GM21515 (cell line): ENCODE results near the gene TMEM94.
"Not testable (repeated sequence)": the region's sequence is repeated elsewhere in the genome, so short reads cannot be mapped to it uniquely, and the experiment has no call there.

Experiments used
- ATAC-seq: cut with Tn5 transposase; IDR thresholded peaks from one replicate; pipeline ENCODE4 v1.9.1; 2021; ENCODE audit not compliant: unreplicated experiment

The TMEM94 gene

DNA sequence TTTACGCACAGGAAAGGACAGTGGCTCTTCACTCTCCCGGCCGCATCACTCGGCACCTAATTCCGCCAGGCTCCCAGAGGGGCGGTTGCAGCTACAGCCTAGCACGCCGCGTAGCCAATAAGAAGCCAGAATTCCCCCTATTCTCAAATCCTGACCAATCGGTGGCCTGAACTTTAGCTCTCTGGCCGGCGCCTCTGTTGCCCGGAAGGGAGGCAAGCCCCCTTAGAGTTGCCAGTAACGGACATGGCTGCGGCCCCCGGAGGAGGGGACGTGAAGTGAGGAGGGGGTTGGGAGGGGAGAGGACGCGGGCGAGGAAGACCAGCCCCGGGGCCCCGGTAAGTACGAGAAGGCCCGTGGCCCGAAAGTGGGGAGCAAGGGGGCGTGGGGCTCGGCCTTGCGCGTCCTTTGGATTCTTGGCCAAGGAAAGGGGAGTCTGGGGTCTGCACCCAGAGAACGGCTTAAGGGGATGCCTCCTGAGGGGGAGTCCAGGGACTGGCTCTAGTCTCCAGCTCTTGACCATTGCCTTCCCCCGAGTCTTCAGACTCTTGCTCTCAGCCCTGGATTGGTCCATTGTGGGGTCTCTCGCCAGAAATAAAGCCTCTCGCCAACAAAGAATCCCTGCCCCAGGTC lies at the start of gene TMEM94:
Gene TMEM94 (plus strand): TSS at position 219 of the 630 bp plus-strand sequence. CDS start 15,271 bp downstream, outside the sequence.
- peak; percentile 92 for ATAC-seq

- no peak for ATAC-seq
Measured at GRCh38 chr17:75407655-75408352, 48.6 kb upstream of the TMEM94 start.

DNA sequence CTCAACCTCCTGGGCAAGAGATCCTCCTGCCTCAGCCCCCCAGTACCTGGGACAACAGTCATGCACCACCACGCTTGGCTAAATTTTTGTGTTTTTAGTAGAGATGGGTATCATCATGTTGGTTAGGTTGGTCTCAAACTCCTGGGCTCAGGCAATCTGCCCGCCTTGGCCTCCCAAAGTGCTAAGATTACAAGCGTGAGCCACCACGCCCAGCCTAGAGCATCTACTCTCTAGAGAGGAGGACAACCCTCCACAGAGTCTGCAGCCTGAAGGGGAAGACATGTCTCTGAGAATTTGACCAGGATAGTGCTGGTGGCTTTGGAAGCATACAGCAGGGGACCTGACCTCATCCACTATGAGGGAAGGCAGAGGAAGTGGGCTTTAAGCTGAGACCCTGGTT lies 46.3 kb upstream of the TMEM94 start:
- no peak for ATAC-seq

DNA sequence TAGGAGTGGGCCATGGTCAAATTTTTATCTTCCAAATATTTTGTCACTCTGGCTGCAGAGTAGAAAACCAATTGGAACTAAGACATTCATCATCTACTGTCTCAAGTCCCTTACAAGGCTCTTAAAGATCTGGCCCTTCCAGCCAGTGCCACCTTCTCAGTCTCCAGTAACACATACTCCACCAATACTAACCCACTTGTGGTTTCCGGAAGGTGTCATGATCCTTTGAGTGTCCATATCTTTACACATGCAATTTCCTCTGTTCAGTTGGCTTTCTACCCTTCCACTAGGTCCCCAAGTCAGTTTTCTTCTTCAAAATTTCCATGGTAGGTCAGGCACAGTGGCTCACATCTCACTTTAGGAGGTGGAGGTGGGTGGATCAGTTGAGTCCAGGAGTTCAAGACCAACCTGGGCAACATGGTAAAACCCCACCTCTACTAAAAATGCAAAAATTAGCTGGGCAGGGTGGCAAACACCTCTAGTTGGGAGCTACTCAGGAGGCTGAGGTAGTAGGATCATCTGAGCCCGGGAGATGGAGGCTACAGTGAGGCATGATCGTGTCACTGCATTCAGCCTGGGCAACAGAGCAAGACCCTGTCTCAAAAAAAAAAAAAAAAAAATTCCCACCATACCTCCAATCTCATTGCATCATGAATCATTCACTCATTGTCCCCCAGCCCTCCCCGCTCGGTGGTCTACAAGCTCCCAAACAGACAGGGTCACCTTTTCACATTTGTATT lies 44.9 kb upstream of the TMEM94 start:
- ATAC-seq: no peak

DNA sequence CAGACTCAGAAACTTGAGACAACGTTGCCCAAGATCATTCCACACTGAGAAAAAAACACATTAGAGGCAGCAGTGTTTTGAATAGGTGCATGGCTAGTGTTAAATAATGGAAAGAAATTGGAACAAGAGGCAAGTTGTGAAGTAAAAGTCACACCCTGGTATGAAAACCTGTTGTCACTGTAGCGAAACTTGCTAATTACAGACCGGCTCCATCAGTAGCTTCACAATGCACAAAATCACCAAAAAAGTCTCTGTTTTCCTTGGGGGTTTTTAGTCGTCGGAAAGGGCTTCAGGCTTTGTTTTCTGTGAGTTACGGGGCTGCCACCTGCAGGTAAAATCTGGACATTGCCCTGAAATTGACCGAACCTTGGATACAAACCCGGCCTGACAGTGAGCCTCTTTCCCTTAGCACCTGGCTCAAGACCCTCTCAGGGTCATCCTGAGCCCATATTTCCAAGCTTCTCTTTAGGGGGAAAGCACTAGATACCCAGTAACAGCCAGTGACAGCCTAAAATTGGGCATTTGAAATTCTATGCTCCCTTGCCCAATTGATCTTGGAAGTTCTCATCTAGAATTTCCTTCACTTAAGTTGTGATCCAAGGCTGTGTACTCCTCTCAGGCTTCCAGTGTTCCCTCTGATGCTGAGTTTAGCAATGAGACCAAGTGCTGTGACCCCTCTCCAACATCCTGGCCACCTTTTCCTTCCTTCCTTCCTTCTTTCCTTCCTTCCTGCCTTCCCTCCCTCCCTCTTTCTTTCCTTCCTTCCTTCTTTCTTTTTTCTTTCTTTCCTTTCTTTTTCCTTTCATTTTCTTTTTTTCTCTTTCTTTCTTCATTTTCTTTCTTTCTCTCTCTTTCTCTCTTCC lies 43.7 kb upstream of the TMEM94 start:
- peak; percentile 48 for ATAC-seq

DNA sequence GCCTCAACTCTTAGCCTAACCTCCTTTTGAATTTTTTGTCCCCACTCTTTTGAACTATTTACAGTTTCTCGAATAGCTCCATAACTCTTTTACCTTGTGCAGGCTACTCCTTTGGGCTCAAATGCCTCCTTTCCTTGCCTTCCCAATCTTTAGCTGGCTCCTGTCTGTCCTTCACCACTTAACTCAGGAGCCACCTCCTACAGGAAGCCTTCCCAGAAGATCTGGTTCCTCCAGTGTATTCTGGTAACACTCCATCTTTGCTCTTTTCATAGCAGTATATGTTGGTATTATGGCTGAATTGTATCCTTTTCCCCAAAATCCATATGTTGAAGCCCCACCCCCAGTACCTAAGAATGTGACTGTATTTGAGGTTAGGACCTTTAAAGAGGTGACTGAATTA lies 41.9 kb upstream of the TMEM94 start:
- no peak for ATAC-seq

DNA sequence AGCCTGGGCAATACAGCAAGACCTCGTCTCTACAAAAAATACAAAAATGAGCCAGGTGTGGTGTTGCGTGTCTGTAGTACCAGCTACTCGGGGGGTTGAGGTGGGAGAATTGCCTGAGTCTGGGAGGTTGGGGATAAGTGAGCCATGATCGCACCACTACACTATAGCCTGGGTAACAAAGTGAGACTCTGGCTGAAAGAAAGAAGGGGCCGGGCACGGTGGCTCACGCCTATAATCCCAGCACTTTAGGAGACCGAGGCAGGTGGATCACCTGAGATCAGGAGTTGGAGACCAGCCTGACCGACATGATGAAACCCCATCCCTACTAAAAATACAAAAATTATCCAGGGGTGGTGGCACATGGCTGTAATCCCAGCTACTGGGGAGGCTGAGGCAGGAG lies 40.4 kb upstream of the TMEM94 start:
- ATAC-seq: no peak

GRCh38 chr17:75417054-75417580 lies 39.3 kb upstream of the TMEM94 start:
- ATAC-seq: no peak

DNA sequence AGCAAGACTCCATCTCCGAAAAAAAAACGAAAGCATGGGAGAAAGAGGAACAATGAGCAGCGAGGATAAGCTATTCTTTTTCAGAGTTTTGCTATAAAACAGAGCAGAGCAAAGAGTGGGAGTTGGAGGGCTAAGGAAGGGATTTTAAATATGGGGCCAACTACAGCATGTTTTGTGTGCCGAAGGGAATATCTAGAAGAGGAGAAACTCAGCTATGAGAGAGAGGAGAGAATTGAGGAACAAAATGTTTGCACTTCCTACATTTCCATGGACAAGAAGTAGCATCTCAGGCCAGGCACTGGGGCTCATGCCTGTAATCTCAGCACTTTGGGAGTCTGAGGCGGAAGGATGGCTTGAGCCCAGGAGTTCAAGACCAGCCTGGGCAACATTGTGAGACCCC lies 37.9 kb upstream of the TMEM94 start:
- no peak for ATAC-seq

DNA sequence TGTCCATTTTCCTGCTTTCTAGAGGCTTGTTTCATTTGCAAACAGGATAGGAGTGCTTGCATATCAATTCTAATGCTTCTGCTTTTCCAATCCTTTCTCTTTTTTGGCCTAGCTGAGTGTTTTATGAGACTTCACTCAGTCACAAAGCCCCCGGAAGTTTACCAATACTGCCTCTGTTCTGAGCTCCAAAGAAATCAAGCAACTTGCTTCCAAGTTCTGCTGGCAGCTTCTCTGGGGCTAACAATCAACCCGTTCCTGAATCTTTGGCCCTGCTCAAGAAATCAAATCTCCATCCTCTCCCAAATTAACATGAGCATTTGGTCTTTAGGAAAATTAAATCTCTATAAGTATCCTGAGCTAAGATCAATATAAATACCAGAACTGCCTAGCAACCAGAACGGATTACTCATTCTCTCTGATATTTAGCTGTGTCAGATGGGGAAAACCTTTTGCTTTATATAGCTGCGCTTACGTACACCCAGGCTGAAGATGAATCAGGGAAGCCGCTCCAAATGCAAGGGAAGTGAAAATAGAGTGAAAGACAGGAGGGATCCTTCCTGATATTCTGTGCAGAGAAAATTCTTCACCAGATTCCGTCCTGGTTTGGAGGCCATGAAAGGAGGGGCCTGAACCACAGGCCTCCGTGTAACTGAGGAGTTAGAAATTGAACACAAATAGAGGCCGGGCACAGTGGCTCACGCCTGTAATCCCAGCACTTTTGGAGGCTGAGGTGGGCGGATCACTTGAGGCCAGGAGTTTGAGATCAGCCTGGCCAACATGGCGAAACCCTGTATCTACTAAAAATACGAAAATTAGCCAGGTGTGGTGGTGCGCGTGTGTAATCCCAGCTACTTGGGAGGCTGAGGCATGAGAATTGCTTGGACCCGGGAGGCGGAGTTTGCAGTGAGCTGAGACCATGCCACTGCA lies 27.6 kb upstream of the TMEM94 start:
- ATAC-seq: no peak

- ATAC-seq: no peak
Measured at GRCh38 chr17:75430159-75430974, 26.1 kb upstream of the TMEM94 start.

DNA sequence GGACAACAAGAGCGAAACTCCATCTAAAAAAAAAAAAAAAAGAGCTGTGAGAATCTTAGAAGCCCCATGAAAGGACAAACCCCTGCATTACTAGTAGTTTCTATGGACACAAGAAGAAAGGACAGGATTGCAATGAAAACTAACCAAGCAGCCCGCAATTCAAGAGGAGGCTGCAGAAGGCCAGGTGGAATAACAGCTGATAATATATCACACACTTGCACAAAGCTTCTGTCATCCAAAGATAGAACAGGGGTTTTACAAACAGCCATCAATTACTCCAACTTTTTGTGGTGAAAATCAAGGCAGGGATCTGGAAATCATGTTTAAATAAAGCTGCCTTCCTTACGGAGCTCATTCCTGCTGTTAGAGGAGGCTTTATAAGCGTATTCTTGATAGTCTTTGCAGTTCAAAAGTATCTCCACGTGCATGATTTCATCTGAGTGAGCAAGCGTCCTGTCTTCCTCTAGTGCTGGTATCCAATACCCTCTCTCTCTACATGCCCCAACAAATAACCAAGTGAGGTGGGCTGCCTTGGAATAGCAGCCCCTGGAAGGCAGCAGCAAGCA lies 23.1 kb upstream of the TMEM94 start:
- no peak for ATAC-seq

DNA sequence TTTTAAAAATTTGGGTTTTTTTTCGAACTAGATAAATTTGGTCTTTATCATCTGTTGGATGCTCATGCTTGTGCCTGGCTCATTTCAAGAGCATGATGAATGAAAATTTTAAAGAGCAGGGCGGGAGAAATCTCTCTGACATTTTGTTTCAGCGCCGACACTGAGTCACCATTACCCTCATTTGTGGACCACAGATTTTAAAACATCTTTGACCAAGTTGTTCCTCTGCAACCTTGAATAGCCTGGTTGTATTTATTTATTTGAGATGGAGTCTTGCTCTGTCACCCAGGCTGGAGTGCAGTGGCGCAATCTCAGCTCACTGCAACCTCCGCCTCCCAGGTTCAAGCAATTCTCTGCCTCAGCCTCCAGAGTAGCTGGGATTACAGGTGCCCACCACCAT lies 22.0 kb upstream of the TMEM94 start:
- not testable (repeated sequence) for ATAC-seq

- ATAC-seq: not testable (repeated sequence)
Measured at GRCh38 chr17:75437404-75437803, 19.0 kb upstream of the TMEM94 start.

DNA sequence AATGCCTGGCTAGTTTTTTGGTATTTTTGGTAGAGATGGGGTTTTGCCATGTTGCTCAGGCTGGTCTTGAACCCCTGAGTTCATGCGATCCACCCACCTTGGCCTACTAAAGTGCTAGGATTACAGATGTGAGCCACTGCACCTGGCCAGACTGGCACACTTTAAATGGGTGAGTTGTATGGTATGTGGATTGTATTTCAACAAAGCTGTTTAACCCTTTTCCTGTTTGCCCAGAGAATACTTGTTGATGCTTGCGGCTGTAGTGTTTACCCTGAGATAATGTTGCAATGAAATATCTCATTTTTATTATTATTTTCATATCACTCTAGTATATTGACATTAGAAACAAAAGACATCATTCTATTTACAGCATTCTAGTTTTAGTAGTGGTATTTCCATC lies 17.1 kb upstream of the TMEM94 start:
- ATAC-seq: no peak

DNA sequence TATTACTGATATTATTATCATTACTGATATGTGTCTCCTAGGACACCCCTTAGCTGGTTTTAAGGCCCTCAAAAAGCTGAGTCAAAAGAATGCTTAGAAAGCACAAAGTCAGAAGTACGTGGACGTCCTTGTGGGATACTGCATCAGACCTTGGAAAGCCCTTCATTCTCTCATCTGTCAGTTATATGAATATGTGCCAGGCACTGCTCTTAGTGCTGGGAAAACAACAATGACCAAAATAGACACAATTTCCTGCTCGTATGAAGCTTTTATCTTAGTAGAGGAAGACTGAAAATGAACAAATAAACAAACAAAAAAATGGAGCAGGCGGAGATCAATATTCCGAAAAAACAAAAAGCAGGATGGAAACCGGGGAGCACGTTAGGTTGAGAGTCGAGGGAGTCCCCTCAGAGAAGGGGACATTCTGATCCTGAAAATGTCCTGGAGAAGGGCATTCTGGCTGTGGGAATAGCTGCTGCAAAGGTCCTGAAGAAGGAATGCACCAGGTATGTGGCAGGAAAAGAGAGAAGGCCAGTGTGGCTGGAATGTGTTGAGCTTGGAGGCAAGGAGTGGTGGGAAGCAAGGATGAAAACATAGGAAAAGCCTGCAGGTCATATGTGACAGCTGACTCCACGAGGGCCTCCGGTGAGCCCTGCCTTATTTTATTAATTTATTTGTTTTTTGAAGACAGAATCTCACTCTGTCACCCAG lies 15.5 kb upstream of the TMEM94 start:
- ATAC-seq: no peak

- no peak for ATAC-seq
Measured at GRCh38 chr17:75442168-75443103, 14.0 kb upstream of the TMEM94 start.
